AG04450 (cell line): Measurements from ENCODE around the gene LGSN. TPM values are rescaled to one million over a fixed set of nuclear protein-coding genes. Genes with fewer than 3 reads are reported as not detected.

Source experiments
- CTCF ChIA-PET: fragments of 300-600, 350-600 bp; formaldehyde crosslinking; extraction: SDS; loops from one replicate; lab custom pipeline; 2022; ENCODE audit warnings: antibody characterized with exemption, inconsistent platforms; lab: Charles Lee
- POLR2A ChIA-PET: fragments of 350-600 bp; formaldehyde crosslinking; extraction: SDS; loops from one replicate; lab custom pipeline; 2021; ENCODE audit warnings: antibody characterized with exemption, inconsistent platforms; lab: Yijun Ruan, JAX
- DNase-seq: peaks from one replicate; pipeline ENCODE4 v3.0.0-alpha.2; 2011; ENCODE audit warnings: low read depth, low spot score
- H3K27ac ChIP-seq: one replicate; pipeline ENCODE4 v1.5.1; 2012; ENCODE audit warnings: low read depth, low read length, control low read depth
- H3K27me3 ChIP-seq: one replicate; pipeline ENCODE4 v1.6.0; 2012; ENCODE audit warnings: low read length; ENCODE audit not compliant: control insufficient read depth, insufficient read depth
- H3K4me3 ChIP-seq: 2 replicates; pipeline ENCODE4 v1.5.1; 2011; ENCODE audit warnings: mild to moderate bottlenecking, low read depth, low read length, control low read depth
- H3K9me3 ChIP-seq: 2 replicates; pipeline ENCODE4 v1.5.1; 2012; ENCODE audit warnings: low read length; ENCODE audit not compliant: control insufficient read depth, insufficient read depth
- polyA plus RNA-seq: library from polyadenylated mRNA; depleted of rRNA; stranded (reverse); fragments of >200 nt; gene quantifications from 2 replicates; pipeline ENCODE4 v1.2.3, GENCODE V29; 2011
- TF ChIP-seq, protein P1 (sequence below): IDR thresholded peaks from 2 replicates; pipeline ENCODE4 v1.5.1; 2011; ENCODE audit warnings: low read depth, low read length, control low read depth, inconsistent platforms

Gene LGSN
- polyA plus RNA-seq, 1 experiment: 0.05 TPM

DNA sequence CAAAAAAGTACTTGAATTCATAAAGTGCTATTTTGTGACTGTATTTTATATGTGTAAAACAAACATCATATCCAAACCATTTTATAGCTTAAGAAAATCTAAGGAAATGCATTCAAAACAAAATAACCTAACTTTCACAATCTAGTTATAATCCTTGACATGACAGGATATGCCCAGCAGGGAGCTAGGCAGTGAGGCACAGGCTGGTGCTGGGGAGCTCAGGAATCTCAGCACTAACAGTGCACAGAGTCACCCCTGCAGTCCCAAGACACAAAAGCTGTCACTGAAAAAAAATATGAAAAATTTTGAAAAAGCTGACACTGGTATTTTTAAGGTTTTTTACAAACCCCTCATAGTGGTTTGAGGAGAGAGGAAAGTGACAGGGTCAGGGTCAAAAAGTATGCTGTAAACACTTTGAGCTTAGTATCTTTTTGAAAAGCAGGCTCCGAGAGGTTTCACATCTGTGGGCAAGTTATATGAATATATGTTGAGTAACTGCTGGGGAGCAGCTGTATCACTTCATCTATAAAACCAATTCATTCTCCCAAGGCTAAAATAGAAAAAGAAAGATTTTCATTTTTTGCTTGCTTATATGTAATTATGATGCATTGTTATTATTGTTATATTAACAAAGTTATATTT, 24.1 kb downstream of the LGSN start:
- H3K27ac ChIP-seq: no peak overlapping the region
- TF ChIP-seq, protein P1, sequence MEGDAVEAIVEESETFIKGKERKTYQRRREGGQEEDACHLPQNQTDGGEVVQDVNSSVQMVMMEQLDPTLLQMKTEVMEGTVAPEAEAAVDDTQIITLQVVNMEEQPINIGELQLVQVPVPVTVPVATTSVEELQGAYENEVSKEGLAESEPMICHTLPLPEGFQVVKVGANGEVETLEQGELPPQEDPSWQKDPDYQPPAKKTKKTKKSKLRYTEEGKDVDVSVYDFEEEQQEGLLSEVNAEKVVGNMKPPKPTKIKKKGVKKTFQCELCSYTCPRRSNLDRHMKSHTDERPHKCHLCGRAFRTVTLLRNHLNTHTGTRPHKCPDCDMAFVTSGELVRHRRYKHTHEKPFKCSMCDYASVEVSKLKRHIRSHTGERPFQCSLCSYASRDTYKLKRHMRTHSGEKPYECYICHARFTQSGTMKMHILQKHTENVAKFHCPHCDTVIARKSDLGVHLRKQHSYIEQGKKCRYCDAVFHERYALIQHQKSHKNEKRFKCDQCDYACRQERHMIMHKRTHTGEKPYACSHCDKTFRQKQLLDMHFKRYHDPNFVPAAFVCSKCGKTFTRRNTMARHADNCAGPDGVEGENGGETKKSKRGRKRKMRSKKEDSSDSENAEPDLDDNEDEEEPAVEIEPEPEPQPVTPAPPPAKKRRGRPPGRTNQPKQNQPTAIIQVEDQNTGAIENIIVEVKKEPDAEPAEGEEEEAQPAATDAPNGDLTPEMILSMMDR: no peak
- no peaks in the 10 kb centered on the region for H3K27me3 ChIP-seq
- DNase-seq: no peak
- no peak overlapping the region for H3K4me3 ChIP-seq
- ChIA-PET CTCF (interaction anchor here (1.5 kb wide), 1 partner anchor 12 kb away, joined by 7 read pairs; no protein-coding TSS in a partner anchor), POLR2A (no interaction called here)
- no peaks in the 10 kb centered on the region for H3K9me3 ChIP-seq

DNA sequence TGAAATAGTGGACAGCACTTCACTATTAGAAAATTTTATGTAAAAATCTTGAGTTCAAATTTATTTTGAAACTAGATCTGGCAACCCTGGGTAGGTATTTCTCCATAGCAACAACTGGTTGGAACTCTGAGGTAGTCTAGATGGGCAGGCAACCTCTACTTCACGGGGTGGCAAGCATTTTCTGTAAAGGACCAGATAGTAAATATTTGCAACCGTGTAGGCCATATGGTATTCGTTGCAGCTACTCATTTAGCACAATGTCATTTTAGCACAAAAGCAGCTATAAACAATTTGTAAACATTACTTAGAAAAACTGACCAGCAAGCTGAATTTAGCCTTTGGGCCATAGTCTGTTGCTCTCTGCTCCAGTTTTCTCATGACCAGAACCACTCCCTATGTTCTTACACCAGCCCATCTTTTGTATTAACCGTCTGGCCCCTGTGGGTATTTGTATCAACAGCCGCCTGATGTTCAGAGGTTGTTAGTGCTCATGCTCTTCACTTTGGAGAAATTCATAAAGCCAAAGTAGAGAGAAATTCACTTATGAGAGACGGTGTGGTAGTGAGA, 29.2 kb downstream of the LGSN start:
- CTCF ChIA-PET: interaction anchor here (0.9 kb wide), 1 partner anchor 19 kb away, joined by 3 read pairs; no protein-coding TSS in a partner anchor
- no peak overlapping the region for H3K27ac ChIP-seq
- no peak overlapping the region for H3K4me3 ChIP-seq
- no peaks in the 10 kb centered on the region for H3K9me3 ChIP-seq
- TF ChIP-seq, protein P1: no peak
- H3K27me3 ChIP-seq: no peaks in the 10 kb centered on the region
- DNase-seq: no peak
- POLR2A ChIA-PET: no interaction called here

DNA sequence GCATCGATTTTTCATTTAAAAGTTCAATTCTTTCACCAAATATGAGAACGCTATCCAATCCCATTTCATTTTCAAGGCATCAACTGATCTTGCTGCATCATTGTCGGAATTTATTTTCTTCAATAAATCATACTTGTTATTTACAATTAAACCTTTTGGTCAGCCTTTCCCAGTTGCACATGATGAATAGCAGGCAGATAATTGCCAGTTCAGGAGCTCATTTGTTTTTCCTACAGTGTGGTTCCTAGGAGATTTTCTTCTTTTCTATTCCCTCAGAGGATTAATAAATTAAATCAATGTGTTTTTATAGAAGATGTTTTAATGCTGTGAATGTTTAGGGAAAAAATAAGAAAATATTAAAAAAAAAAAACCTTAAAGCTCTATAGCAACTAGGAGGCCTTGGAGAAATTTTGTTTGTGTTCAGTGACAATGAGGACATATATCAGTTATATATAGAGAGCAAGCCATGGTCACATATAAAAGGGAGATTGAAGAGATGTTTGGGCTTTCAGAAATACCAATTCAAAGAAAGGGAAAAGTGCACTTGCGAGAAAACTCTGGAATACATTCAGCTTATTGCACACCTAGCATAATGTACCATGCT, 30.4 kb downstream of the LGSN start:
- DNase-seq: no peak
- Histone ChIP-seq H3K27me3 (no peaks in the 10 kb centered on the region), H3K27ac (no peak overlapping the region), H3K4me3 (no peak overlapping the region), H3K9me3 (no peaks in the 10 kb centered on the region)
- TF ChIP-seq, protein P1: no peak
- CTCF ChIA-PET: no interaction called here
- POLR2A ChIA-PET: no interaction called here

DNA sequence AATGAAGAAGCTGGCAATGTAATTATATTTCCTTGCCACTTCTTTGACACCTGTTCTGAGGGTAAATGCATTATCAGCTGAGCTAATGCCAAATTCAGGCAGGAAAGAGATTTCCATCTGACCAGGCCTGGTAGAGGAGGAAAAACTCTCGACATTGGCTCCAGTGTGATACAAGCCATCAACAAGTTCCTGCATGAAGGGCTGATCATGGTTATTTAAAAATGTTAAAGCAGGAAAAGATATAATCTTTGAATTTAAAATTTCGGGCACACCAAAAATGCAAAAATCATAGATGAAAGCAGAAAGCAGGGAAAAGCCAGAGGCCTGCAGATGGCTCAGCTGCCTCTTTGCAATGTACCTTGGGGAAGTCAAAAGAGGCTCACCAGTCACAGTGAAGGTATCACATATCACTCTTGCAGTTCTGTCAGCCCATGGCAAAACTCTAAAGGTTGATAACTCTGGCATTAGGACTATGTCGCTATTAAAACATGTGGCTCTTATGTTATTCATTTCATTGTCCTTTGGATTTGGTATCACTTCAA, 39.1 kb downstream of the LGSN start:
- POLR2A ChIA-PET: no interaction called here
- no peak overlapping the region for H3K27ac ChIP-seq
- H3K4me3 ChIP-seq: no peak overlapping the region
- CTCF ChIA-PET: no interaction called here
- no peaks in the 10 kb centered on the region for H3K27me3 ChIP-seq
- TF ChIP-seq, protein P1: no peak
- no peaks in the 10 kb centered on the region for H3K9me3 ChIP-seq
- no peak for DNase-seq

DNA sequence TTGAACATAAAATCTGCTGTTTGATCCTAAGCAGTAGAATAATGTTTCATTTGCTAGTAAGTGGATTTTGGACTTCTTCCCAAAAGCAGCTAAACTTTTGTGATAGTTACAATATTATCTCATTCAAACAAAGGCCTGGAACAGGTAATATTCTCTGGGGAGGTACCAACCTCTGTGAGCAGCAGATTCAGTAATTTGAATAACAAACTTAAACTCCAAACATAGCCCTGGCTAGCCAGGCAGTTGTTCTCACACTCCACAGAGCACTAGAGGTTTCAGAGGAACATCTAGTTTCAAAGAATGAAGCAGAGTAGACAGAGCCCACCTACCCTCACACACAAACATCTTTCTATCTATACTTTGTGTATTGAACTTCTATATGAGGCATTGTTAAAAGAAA, 40.9 kb downstream of the LGSN start:
- no peak overlapping the region for H3K4me3 ChIP-seq
- POLR2A ChIA-PET: no interaction called here
- TF ChIP-seq, protein P1: no peak
- CTCF ChIA-PET: no interaction called here
- DNase-seq: no peak
- H3K9me3 ChIP-seq: peaks cover 6% of the 10 kb centered on the region; the same call in 1 of the 2 replicates
- H3K27me3 ChIP-seq: no peaks in the 10 kb centered on the region
- H3K27ac ChIP-seq: no peak overlapping the region
